ENCODE results near the gene SPATA31D3.

DNA sequence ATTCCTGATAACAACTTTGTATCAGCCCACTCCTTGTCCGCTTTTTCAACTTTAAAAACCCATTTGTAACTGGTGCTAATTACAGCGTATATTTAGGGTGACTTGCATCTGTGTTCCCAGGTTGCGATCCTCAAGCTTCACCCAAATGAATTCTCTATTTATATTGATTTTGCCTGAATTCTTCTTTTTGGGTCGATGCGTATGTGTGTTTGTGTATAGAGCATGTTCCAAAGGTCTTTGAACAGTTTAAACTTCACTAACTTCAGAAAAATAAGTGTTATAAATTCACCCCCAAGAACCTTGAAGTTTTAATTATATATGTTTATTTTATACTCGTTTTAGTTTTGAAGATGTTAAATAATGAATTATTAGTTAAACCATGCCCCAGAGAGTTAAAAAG is 31.2 kb upstream of the SPATA31D3 start:
- TF ChIP-seq POLR2A (IDR thresholded peaks at IDR 0.05) = no peak
- TF ChIP-seq, protein P1, sequence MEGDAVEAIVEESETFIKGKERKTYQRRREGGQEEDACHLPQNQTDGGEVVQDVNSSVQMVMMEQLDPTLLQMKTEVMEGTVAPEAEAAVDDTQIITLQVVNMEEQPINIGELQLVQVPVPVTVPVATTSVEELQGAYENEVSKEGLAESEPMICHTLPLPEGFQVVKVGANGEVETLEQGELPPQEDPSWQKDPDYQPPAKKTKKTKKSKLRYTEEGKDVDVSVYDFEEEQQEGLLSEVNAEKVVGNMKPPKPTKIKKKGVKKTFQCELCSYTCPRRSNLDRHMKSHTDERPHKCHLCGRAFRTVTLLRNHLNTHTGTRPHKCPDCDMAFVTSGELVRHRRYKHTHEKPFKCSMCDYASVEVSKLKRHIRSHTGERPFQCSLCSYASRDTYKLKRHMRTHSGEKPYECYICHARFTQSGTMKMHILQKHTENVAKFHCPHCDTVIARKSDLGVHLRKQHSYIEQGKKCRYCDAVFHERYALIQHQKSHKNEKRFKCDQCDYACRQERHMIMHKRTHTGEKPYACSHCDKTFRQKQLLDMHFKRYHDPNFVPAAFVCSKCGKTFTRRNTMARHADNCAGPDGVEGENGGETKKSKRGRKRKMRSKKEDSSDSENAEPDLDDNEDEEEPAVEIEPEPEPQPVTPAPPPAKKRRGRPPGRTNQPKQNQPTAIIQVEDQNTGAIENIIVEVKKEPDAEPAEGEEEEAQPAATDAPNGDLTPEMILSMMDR (IDR thresholded peaks at IDR 0.05) = no peak

All from esophagus squamous epithelium (tissue), 4 donors.